CD4-positive, CD25-positive, alpha-beta regulatory T cell (primary cell): ENCODE measurements around the gene HECTD1. TPM values are rescaled to one million over a fixed set of nuclear protein-coding genes. Genes with fewer than 3 reads are reported as not detected.

Experiments used
- ATAC-seq, 2 donors: fragments of 150-1000 bp; cut with Tn5 transposase; one replicate each; pipeline ENCODE4 v1.10.0; 2021; ENCODE audit warnings: low read depth in 2 of 2, moderate number of reproducible peaks in 2 of 2, moderate library complexity in 1 of 2
- DNase-seq, 3 donors: peaks; one replicate each; pipeline versions ENCODE4 v3.0.0 to v3.0.0-alpha.2; 2012 to 2022; ENCODE audit warnings: mixed read lengths in 1 of 3
- H3K27ac ChIP-seq: one replicate; pipeline ENCODE4 v1.7.0; 2013; ENCODE audit warnings: mild to moderate bottlenecking, low read length; ENCODE audit not compliant: insufficient read depth, poor library complexity, severe bottlenecking
- H3K27me3 ChIP-seq: one replicate; pipeline ENCODE4 v1.7.0; 2013; ENCODE audit warnings: low read length; ENCODE audit not compliant: control insufficient read depth, insufficient read depth
- H3K36me3 ChIP-seq: one replicate; pipeline ENCODE4 v1.7.0; 2013; ENCODE audit warnings: mild to moderate bottlenecking, low read length, moderate library complexity; ENCODE audit not compliant: control insufficient read depth, insufficient read depth
- H3K4me1 ChIP-seq: 2 replicates; pipeline ENCODE4 v1.7.0; 2013; ENCODE audit warnings: mild to moderate bottlenecking, low read length; ENCODE audit not compliant: insufficient read depth, control insufficient read depth, poor library complexity, severe bottlenecking
- H3K4me3 ChIP-seq: one replicate; pipeline ENCODE4 v1.7.0; 2013; ENCODE audit warnings: low read depth, mild to moderate bottlenecking, low read length, moderate library complexity
- H3K9me3 ChIP-seq, 2 experiments: 1 replicate in 1 of 2; 2 replicates in 1 of 2; pipeline ENCODE4 v1.7.0; 2013; ENCODE audit warnings: low read length in 2 of 2, mild to moderate bottlenecking in 1 of 2, moderate library complexity in 1 of 2; ENCODE audit not compliant: control insufficient read depth in 2 of 2
- H3K27ac Mint-ChIP-seq, 3 donors: one replicate each; pipeline ENCODE4 v1.8.0; 2020 to 2022; ENCODE audit warnings: mild to moderate bottlenecking in 3 of 3, mixed read lengths in 3 of 3, moderate library complexity in 2 of 3
- H3K27me3 Mint-ChIP-seq: one replicate; pipeline ENCODE4 v1.8.0; 2022; ENCODE audit warnings: mild to moderate bottlenecking, mixed read lengths
- H3K36me3 Mint-ChIP-seq: one replicate; pipeline ENCODE4 v1.8.0; 2020; ENCODE audit warnings: mixed read lengths
- H3K4me1 Mint-ChIP-seq, 4 donors: one replicate each; pipeline ENCODE4 v1.8.0; 2020 to 2022; ENCODE audit warnings: mixed read lengths in 4 of 4, mild to moderate bottlenecking in 1 of 4
- H3K4me3 Mint-ChIP-seq, 4 donors: one replicate each; pipeline ENCODE4 v1.8.0; 2020 to 2022; ENCODE audit warnings: mild to moderate bottlenecking in 4 of 4, mixed read lengths in 4 of 4, moderate library complexity in 3 of 4
- H3K9me3 Mint-ChIP-seq, 7 donors: one replicate each; pipeline ENCODE4 v1.8.0; 2020 to 2022; ENCODE audit warnings: mixed read lengths in 7 of 7, mild to moderate bottlenecking in 3 of 7, moderate library complexity in 2 of 7
- polyA plus RNA-seq, 4 donors: library from polyadenylated mRNA; unstranded; fragments of 300-500 nt; fragmentation: Illumina TruSeq; gene quantifications; one replicate each; pipeline ENCODE4 v1.2.3, GENCODE V29; 2021
- total RNA-seq: library from RNA; stranded (reverse); gene quantifications from one replicate; pipeline ENCODE4 v1.2.3, GENCODE V29; 2022

HECTD1 gene
- total and polyA plus RNA-seq, 5 donors from 2014 or later, result 25.3 to 172 (median 27.1) TPM

DNA sequence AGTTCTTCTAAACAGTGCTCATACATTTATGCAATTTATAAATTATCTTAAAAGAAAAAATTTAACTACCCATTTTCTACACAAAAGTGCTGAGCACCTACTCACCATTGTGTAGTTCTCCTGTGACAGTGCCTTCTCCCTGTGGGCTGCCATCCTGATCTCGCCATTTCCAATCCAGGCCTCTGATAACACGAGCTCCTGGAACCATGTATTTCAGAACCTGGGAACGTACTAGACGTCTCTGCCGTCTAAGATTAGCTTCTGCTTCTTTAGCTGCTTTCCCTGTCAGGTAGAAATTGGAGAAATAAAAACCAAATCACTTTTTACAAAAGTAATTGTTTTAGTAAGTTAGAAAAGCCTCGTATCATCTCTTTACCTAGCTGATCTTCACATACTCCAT, 74.5 kb downstream of the HECTD1 start:
- Mint-ChIP-seq H3K36me3 (peaks cover 42% of the 10 kb centered on the region), H3K4me1 (peaks cover 19 to 25% (median 22%) of the 10 kb centered on the region in 4 donors)
- no peaks in the 10 kb centered on the region for H3K27me3 ChIP-seq

DNA sequence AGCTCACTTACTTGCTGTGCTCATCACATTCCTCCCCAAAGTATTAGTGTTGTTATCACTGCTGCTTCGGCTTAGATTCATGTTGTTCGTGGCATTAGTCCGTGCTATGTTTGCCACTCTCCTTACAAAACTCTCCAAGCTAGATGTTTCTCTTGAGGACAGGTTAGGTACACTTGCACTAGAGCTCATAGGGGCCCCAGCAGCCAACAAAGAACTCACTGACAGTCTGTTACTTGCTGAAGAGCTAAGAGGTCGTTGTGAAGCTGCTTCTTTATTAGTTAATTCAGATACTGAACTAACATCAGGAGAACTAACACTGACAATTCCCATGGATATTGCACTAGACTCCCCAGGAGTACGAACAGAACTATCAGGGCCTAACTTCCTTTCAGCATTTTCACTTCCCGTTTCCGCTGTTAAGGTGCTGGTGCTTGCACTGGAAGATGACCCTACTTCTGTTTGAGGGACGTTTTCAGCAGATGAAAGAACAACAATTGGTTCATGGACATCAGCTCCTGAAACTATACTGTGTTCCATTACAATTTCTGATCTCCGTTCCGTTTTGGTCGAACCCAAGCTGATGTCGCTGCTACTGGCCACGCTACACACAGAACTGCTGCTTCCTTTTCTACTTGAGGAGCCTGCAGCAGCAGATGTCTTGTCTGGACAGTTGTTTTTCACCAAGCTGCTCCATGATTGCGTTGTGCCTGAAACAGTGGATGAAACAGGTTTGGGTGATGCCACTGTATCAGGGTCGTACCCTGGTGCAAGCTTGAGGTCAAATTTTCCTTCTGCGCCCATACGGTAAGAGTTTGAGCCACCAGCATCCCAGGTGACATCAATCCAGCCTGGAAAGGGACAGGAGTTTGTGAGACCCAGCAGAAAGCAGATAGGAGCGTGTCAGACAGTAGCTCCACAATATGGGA, 78.7 kb downstream of the HECTD1 start:
- H3K4me3 ChIP-seq, result peak overlapping the region; percentile 46
- no peaks in the 10 kb centered on the region for H3K27me3 Mint-ChIP-seq
- no peaks in the 10 kb centered on the region for H3K9me3 Mint-ChIP-seq
- DNase-seq (no peak), ATAC-seq (no peak)
- H3K27ac Mint-ChIP-seq, result peak overlapping the region; percentile 18 to 92 (median 68)
- peaks cover 34% of the 10 kb centered on the region for H3K36me3 Mint-ChIP-seq
- H3K9me3 ChIP-seq, result no peaks in the 10 kb centered on the region
- peak overlapping the region in 3 of 4 donors; percentile 1 to 33 (median 8) for H3K4me3 Mint-ChIP-seq
- peaks cover 32% of the 10 kb centered on the region for H3K4me1 ChIP-seq
- peaks cover 31 to 54% (median 45%) of the 10 kb centered on the region in 4 donors for H3K4me1 Mint-ChIP-seq
- no peaks in the 10 kb centered on the region for H3K27me3 ChIP-seq
- H3K36me3 ChIP-seq, result peaks cover 69% of the 10 kb centered on the region
- H3K27ac ChIP-seq, result peak overlapping the region; percentile 85

More for the DNA sequence above, 74.5 kb downstream of the HECTD1 start:
- peaks cover 11% of the 10 kb centered on the region for H3K4me1 ChIP-seq
- DNase-seq (no peak), ATAC-seq (no peak)
- H3K9me3 Mint-ChIP-seq, result no peaks in the 10 kb centered on the region
- H3K27ac Mint-ChIP-seq, result peak overlapping the region; percentile 41 to 82 (median 63)
- no peak overlapping the region for H3K4me3 ChIP-seq
- H3K9me3 ChIP-seq, result no peaks in the 10 kb centered on the region
- no peak overlapping the region for H3K4me3 Mint-ChIP-seq
- no peaks in the 10 kb centered on the region for H3K27me3 Mint-ChIP-seq
- H3K27ac ChIP-seq, result peak overlapping the region; percentile 41
- peaks cover 79% of the 10 kb centered on the region for H3K36me3 ChIP-seq

DNA sequence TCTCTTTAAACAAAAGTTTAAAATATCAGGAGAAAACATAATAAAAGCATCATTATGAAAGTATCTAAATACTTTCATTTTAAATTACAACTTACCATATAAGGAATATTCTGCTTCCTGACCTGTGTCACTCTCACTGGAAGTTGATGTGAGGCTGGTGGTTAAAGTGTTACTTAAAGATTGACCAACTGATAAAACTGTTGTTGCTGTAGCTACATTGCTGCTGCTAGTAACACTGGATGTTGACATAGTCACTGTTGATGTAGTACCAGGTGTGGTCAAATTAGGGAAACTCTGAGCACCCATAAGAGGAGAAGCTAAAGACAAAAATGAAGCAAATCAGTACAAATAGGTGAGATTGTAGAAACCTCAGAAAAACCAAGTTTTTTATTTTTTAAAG, 79.9 kb downstream of the HECTD1 start:
- peaks cover 35 to 63% (median 51%) of the 10 kb centered on the region in 4 donors for H3K4me1 Mint-ChIP-seq
- H3K36me3 ChIP-seq, result peaks cover 66% of the 10 kb centered on the region
- H3K4me3 ChIP-seq, result peak overlapping the region; percentile 46
- H3K27ac ChIP-seq, result peak overlapping the region; percentile 85
- peak overlapping the region; percentile 2 to 73 (median 41) for H3K4me3 Mint-ChIP-seq
- H3K27ac Mint-ChIP-seq, result peak overlapping the region; percentile 68 to 92 (median 84)
- no peaks in the 10 kb centered on the region for H3K27me3 ChIP-seq
- peak; percentile 84 to 90 for ATAC-seq
- peak; percentile 22 to 80 (median 77) for DNase-seq
- no peaks in the 10 kb centered on the region for H3K9me3 ChIP-seq
- H3K9me3 Mint-ChIP-seq, result peaks cover 0 to 3% (median 0%) of the 10 kb centered on the region in 7 donors
- H3K4me1 ChIP-seq, result peaks cover 32% of the 10 kb centered on the region
- H3K27me3 Mint-ChIP-seq, result no peaks in the 10 kb centered on the region
- peaks cover 32% of the 10 kb centered on the region for H3K36me3 Mint-ChIP-seq

DNA sequence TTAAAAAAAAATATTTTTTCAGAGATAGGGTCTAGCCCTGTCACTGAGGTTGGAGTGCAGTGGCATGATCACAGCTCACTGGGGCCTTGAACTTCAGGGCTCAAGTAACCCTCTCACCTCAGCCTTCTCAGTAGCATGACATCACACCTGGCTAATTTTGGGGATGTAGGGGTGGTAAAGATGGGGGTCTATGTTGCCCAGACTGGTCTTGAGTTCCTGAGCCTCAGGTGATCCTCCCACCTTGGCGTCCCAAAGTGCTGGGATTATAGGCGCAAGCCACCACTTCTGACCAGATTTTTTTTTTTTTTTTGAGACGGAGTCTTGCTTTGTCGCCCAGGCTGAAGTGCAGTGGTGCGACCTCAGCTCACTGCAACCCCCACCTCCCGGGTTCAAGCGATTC, 80.9 kb downstream of the HECTD1 start:
- peak overlapping the region in 1 of 4 donors; percentile 27 for H3K4me3 Mint-ChIP-seq
- ATAC-seq (no peak), DNase-seq (no peak)
- H3K4me3 ChIP-seq, result no peak overlapping the region
- peaks cover 35 to 62% (median 51%) of the 10 kb centered on the region in 4 donors for H3K4me1 Mint-ChIP-seq
- H3K27me3 Mint-ChIP-seq, result no peaks in the 10 kb centered on the region
- peaks cover 0 to 4% (median 0%) of the 10 kb centered on the region in 7 donors for H3K9me3 Mint-ChIP-seq
- no peaks in the 10 kb centered on the region for H3K27me3 ChIP-seq
- H3K27ac Mint-ChIP-seq, result no peak overlapping the region
- H3K27ac ChIP-seq, result peak overlapping the region; percentile 34
- peaks cover 67% of the 10 kb centered on the region for H3K36me3 ChIP-seq
- H3K36me3 Mint-ChIP-seq, result peaks cover 33% of the 10 kb centered on the region
- peaks cover 32% of the 10 kb centered on the region for H3K4me1 ChIP-seq
- no peaks in the 10 kb centered on the region for H3K9me3 ChIP-seq

DNA sequence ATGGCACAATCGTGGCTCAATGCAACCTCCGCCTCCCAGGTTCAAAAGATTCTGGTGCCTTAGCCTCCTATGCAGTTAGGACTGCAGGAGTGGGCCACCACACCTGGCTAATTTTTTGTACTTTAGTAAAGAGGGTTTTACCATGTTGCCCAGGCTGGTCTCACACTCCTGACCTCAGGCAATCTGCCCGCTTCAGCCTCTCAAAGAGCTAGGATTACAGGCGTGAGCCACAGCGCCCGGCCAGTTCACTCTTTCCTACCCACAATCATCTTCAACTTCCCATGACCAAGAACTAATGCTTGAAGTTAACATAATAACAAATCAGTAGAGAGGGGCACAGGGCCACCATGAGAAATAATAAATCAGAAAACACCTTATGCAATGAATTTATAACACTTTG, 82.4 kb downstream of the HECTD1 start:
- Histone ChIP-seq H3K27ac (no peak overlapping the region), H3K36me3 (peaks cover 72% of the 10 kb centered on the region), H3K4me3 (no peak overlapping the region), H3K27me3 (no peaks in the 10 kb centered on the region), H3K4me1 (peaks cover 32% of the 10 kb centered on the region), H3K9me3 (no peaks in the 10 kb centered on the region)
- Mint-ChIP-seq H3K9me3 (peaks cover 0 to 4% (median 0%) of the 10 kb centered on the region in 7 donors), H3K27me3 (no peaks in the 10 kb centered on the region), H3K4me1 (peaks cover 32 to 54% (median 41%) of the 10 kb centered on the region in 4 donors), H3K27ac (no peak overlapping the region), H3K4me3 (peak overlapping the region in 2 of 4 donors; percentile 7 to 41), H3K36me3 (peaks cover 29% of the 10 kb centered on the region)
- ATAC-seq (no peak), DNase-seq (no peak)

DNA sequence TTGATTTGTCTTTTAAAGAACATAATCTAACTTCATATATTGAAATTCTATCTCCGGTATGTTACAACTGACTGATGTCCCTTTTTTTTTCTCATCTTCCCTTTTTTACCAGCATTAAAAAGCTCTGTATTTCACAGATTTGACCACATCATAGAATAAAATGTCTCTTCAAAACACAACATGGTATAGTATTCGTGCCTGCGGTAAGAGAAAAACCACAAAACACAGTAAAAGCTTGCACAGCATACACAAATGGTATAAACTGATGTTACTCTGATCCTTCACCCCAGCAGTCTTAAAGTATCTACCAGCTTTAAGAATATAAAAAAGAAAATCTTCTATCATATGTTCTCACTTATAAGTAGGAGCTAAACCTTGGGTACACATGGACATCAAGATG, 83.4 kb downstream of the HECTD1 start:
- Histone ChIP-seq H3K4me1 (peaks cover 32% of the 10 kb centered on the region), H3K27ac (peak overlapping the region; percentile 58), H3K27me3 (no peaks in the 10 kb centered on the region), H3K9me3 (no peaks in the 10 kb centered on the region), H3K36me3 (peaks cover 71% of the 10 kb centered on the region), H3K4me3 (peak overlapping the region; percentile 33)
- peak; percentile 36 to 44 for ATAC-seq
- H3K36me3 Mint-ChIP-seq, result peaks cover 31% of the 10 kb centered on the region
- peaks cover 31 to 52% (median 40%) of the 10 kb centered on the region in 4 donors for H3K4me1 Mint-ChIP-seq
- no peaks in the 10 kb centered on the region for H3K27me3 Mint-ChIP-seq
- peak overlapping the region in 2 of 3 donors; percentile 39 to 63 for H3K27ac Mint-ChIP-seq
- H3K9me3 Mint-ChIP-seq, result peaks cover 0 to 4% (median 0%) of the 10 kb centered on the region in 7 donors
- peak overlapping the region in 3 of 4 donors; percentile 17 to 51 (median 19) for H3K4me3 Mint-ChIP-seq
- DNase-seq, result peak in 2 of 3 donors; percentile 57 to 69

DNA sequence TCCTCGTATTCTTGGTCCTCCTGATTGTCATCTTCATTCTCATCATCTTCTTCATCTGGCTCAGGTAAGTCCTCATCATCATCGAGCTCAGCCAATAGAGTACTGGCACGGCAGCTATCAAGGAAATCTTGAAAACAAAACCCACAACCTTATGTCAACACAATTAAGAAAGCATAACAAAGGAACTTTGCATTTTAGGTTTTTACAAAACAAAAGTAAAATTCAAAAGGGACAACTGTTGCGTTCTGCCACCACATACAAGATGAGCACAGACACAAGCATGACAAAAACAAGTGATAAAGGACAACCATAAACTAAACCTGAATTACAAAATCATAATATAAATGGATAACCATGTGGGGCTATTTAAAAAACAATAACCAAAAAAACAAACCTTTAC, 84.7 kb downstream of the HECTD1 start:
- Mint-ChIP-seq H3K9me3 (peaks cover 0 to 4% (median 0%) of the 10 kb centered on the region in 7 donors), H3K36me3 (peaks cover 26% of the 10 kb centered on the region), H3K4me3 (no peak overlapping the region), H3K27me3 (no peaks in the 10 kb centered on the region), H3K27ac (peak overlapping the region in 2 of 3 donors; percentile 37 to 52), H3K4me1 (peaks cover 20 to 39% (median 33%) of the 10 kb centered on the region in 4 donors)
- Histone ChIP-seq H3K4me1 (peaks cover 22% of the 10 kb centered on the region), H3K27me3 (no peaks in the 10 kb centered on the region), H3K4me3 (no peak overlapping the region), H3K9me3 (no peaks in the 10 kb centered on the region), H3K36me3 (peaks cover 70% of the 10 kb centered on the region), H3K27ac (no peak overlapping the region)
- ATAC-seq, result no peak
- no peak for DNase-seq
